TTC549 (cell line): ENCODE measurements around the gene STRIP2.
"Not testable (repeated sequence)": the region's sequence is repeated elsewhere in the genome, so short reads cannot be mapped to it uniquely, and the experiment has no call there.

Experiments used
- FAIRE-seq: peaks from 2 replicates; lab custom pipeline; 2012; peaks lifted over from hg19 to GRCh38; lab: Jason Lieb, UNC

Gene STRIP2

DNA sequence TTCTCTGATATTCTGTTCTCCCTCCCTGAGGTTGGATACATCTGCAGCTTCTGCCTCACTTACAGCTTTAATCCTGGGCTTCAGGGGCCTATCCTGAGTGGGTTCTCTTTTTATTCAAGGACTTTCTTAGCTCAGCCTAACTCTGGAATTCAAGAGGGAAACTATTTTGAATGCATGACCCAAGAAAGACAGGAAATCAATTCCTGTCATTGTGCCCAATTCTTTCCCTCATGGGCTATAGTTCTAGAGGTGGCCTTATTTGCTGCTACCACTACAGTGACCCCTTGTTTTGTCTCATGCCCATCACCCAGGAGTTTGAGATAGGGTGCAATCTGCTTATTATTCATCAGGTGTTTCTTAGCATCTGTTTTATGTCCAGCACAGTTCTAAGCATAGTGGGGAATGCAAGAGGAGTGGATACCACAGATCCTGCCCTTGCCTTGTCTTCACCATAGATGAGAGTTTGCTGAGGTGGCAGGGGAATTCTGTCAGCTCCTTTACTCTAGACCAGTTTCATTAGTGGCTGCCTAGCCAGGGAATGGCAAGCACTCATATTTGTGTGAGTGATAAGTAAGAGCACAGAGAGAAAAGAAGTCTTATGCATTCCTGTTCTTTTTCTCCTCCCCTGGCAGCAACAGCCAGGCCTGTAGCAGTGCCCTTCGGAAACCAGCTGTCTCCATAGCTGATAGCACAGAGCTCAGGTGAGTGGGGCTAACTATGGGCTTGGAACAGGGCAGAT, 19.4 kb downstream of the STRIP2 start:
- no peak for FAIRE-seq

GRCh38 chr7:129454249-129454551, 20.0 kb downstream of the STRIP2 start:
- FAIRE-seq = no peak

GRCh38 chr7:129456421-129456820, 22.2 kb downstream of the STRIP2 start:
- no peak for FAIRE-seq

GRCh38 chr7:129457101-129457500, 22.9 kb downstream of the STRIP2 start:
- FAIRE-seq = no peak

DNA sequence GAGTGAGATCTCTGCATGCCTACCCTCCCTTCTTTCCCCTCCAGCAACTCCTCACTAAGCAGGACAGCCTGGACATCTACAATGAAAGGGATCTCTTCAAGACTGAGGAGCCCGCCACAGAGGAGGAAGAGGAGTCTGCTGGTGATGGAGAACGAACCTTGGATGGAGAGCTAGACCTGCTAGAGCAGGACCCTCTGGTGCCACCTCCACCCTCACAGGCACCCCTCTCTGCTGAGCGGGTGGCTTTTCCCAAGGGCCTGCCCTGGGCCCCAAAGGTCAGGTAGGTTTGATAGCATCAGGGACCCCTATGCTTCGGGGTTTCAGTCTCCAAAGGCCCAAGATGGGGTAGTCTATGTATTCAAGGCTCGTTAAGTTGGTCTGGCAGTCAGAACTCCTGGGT, 23.9 kb downstream of the STRIP2 start:
- FAIRE-seq = no peak

DNA sequence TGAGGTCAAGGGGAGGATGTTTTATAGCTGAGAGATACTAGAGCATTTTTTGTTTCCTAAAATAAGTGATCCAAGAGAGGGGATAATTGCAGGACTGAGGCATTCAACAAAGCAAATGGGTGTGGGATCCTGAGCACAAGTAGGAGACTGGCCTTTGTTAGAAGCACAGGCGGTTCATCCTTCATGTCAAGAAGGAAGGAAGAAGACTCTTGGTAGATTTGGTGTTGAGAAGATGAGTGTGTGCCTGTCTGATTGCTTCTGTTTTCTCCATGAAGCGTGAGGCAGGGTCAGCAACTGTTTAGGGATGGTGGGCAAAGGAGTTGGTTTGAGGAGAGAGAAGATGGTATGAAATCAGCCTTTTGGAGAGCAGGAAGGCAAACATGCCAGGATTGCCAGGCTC, 27.6 kb downstream of the STRIP2 start:
- no peak for FAIRE-seq

GRCh38 chr7:129462420-129462819, 28.2 kb downstream of the STRIP2 start:
- no peak for FAIRE-seq

GRCh38 chr7:129464194-129464593, 30.0 kb downstream of the STRIP2 start:
- no peak for FAIRE-seq

GRCh38 chr7:129465080-129465479, 30.8 kb downstream of the STRIP2 start:
- FAIRE-seq = no peak

- no peak for FAIRE-seq
Observed at GRCh38 chr7:129466796-129467195, 32.6 kb downstream of the STRIP2 start.

- no peak for FAIRE-seq
Observed at GRCh38 chr7:129468087-129468486, 33.9 kb downstream of the STRIP2 start.

DNA sequence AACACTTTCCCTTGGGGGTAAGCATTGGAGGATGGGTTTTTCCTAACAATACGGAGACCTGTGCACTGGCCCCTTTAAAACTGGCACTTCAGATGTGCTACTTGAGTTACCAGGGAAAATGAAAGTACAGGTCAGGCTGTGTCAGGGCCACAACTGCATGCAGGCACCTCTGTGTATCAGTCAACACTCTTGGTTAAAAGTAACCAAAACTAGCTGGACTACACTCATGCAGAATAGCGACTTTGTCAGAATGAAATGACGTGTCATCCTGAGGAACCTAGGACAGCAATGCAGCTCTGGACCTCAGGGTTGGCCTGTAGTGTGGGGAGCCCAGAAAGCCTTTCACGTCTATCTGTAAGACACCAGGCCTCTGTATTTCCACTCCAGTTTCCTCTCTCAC, 34.3 kb downstream of the STRIP2 start:
- no peak for FAIRE-seq

DNA sequence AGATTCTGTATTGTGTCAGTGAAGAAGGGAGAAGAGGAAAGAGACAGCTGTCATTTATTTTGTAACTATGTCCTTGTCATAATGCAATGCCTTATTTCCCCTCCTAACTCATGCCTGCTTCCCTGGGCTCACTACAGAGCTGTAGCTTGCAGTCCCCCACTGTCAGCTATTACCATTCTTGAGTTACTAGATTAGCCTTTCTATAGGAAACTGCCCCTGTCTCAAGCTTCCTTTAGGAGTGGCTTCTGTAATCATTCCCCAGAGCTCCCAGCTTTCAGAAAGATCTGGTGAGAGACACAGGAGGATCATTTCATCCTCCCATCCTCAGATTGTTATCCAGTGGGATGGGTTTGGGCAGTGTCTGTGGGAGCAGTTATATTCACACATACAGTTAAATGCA, 35.7 kb downstream of the STRIP2 start:
- no peak for FAIRE-seq

- no peak for FAIRE-seq
Observed at GRCh38 chr7:129470411-129470810, 36.2 kb downstream of the STRIP2 start.

- no peak for FAIRE-seq
Observed at GRCh38 chr7:129471402-129471827, 37.2 kb downstream of the STRIP2 start.

- not testable (repeated sequence) for FAIRE-seq
Observed at GRCh38 chr7:129475931-129476330, 41.7 kb downstream of the STRIP2 start.

DNA sequence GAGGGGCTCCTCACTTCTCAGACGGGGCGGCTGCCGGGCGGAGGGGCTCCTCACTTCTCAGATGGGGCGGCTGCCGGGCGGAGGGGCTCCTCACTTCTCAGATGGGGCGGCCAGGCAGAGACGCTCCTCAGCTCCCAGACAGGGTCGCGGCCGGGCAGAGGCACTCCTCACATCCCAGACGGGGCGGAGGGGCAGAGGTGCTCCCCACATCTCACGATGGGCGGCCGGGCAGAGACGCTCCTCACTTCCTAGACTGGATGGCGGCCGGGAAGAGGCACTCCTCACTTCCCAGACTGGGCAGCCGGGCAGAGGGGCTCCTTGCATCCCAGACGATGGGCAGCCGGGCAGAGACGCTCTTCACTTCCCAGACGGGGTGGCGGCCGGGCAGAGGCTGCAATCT, 42.2 kb downstream of the STRIP2 start:
- not testable (repeated sequence) for FAIRE-seq

- no peak for FAIRE-seq
Observed at GRCh38 chr7:129479831-129480230, 45.6 kb downstream of the STRIP2 start.

GRCh38 chr7:129480674-129481363, 46.6 kb downstream of the STRIP2 start:
- FAIRE-seq = no peak

- not testable (repeated sequence) for FAIRE-seq
Observed at GRCh38 chr7:129481376-129481775, 47.1 kb downstream of the STRIP2 start.

GRCh38 chr7:129482781-129483180, 48.5 kb downstream of the STRIP2 start:
- FAIRE-seq = no peak

DNA sequence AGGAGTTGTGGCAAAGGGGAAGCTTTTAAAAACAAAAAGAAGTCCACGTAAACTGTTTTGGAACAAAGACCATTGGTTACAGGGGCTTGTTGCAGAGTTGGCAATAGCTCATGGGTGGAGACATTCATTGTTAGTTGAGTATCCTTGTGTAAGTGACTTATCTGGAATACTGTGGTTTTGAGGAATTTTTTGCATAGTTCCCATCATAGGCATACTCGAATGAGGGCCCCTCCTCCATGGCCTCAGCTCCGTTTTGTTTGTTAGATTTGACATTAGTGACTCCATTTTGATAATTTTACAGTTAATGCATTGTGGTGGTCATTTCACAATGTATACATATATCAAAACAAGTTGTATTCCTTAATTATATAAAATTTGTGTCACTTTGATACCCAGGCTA, 55.3 kb downstream of the STRIP2 start:
- FAIRE-seq = no peak

DNA sequence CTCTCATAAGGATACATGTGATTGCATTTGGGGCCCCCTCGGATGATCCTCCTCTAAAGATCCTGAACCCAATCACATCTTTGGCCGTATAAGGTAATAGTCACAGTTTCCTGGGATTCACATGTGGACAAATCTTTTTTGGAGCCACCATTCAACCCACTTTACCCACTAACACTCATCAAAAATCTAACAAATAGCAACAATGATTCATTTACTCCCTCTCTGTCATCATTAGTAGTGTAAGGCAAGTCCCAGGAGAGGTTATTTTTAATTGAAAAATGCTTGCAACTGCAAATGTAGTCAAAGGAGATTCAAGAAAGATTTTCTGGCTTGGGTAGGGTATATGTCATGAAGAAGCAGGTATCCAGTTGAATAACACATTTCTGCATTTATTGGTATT, 58.2 kb downstream of the STRIP2 start:
- FAIRE-seq = no peak

DNA sequence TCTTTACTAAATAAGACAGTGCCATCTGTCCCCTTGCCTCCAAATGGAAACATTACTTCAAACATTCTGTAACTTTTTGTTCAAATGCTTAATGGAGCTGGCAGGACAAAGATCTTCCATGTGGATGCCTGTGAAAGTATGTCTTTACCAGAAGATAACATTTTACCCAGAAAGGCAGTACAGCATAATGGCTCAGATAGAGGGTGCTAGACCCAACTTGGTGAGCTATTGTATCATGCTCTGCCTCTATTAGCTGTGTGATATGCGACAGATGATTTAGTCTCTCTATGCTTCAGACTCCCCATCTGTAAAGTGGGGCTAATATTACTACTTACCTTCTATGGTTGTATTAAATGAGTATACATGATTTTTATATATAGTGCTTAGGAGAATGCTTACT, 59.3 kb downstream of the STRIP2 start:
- FAIRE-seq = no peak
